HEK293T (cell line): ENCODE measurements around the gene TTLL4.

Source experiments
- BHLHE40 ChIP-seq: fragments of 450-650 bp; IDR thresholded peaks from 2 replicates; pipeline ENCODE4 v1.6.1; 2016; ENCODE audit warnings: mild to moderate bottlenecking, moderate library complexity, borderline replicate concordance
- FOXA1 ChIP-seq: fragments of 450-650 bp; IDR thresholded peaks from 2 replicates; pipeline ENCODE4 v1.6.1; 2016; ENCODE audit warnings: mild to moderate bottlenecking
- FOXK2 ChIP-seq: fragments of 450-650 bp; IDR thresholded peaks from 2 replicates; pipeline ENCODE4 v1.6.1; 2016; ENCODE audit warnings: mild to moderate bottlenecking
- FOXM1 ChIP-seq: fragments of 450-650 bp; IDR thresholded peaks from 2 replicates; pipeline ENCODE4 v1.6.1; 2017; ENCODE audit warnings: mild to moderate bottlenecking, borderline replicate concordance
- HDGF ChIP-seq: fragments of 450-650 bp; IDR thresholded peaks from 2 replicates; pipeline ENCODE4 v1.6.1; 2017; ENCODE audit warnings: antibody characterized with exemption, borderline replicate concordance
- SP1 ChIP-seq: fragments of 450-650 bp; IDR thresholded peaks from 2 replicates; pipeline ENCODE4 v1.6.1; 2017
- SUZ12 ChIP-seq: fragments of 450-650 bp; IDR thresholded peaks from 2 replicates; pipeline ENCODE4 v1.6.1; 2016; ENCODE audit warnings: mild to moderate bottlenecking
- TARDBP ChIP-seq: fragments of 450-650 bp; IDR thresholded peaks from 2 replicates; pipeline ENCODE4 v1.6.1; 2016

DNA sequence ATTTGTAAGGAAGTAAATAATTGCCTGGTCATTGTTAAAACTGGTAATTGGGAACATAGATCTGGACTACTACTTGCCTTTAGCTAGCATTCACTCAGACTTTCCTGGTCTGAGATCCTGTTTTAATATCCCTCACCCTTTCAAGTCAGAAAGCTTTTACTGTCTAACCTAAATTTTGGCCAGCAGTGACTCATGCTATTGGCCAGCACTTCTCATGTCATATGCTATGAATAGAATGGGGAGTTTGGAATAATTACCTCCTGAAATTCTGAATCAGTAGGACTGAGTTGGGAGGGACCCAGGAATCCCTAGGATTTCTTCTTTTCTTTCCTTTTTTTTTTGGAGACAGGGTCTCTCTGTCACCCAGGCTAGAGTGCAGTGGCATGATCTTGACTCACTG lies 19.4 kb upstream of the TTLL4 start:
- no peak for TF ChIP-seq FOXM1
- no peak for TF ChIP-seq FOXA1
- no peak for TF ChIP-seq SUZ12
- no peak for TF ChIP-seq BHLHE40
- no peak for TF ChIP-seq SP1
- TF ChIP-seq TARDBP, result no peak
- no peak for TF ChIP-seq HDGF
- TF ChIP-seq FOXK2, result no peak
